GM12874 (cell line): ENCODE results near the gene DLG2.

Experiments
- CTCF ChIP-seq: IDR thresholded peaks from 2 replicates; pipeline ENCODE4 v1.5.1; 2011; ENCODE audit warnings: low read depth, mild to moderate bottlenecking, control low read depth, low read length, moderate library complexity; ENCODE audit not compliant: insufficient read depth

Gene DLG2

GRCh38 chr11:84549217-84549616, 1077.9 kb downstream of the DLG2 start:
- no peak for TF ChIP-seq CTCF

- TF ChIP-seq CTCF, result no peak
Observed at GRCh38 chr11:84544566-84544965, 1082.6 kb downstream of the DLG2 start.

GRCh38 chr11:84543367-84544159, 1083.6 kb downstream of the DLG2 start:
- no peak for TF ChIP-seq CTCF

- no peak for TF ChIP-seq CTCF
Observed at GRCh38 chr11:84541731-84542340, 1085.3 kb downstream of the DLG2 start.

GRCh38 chr11:84536456-84536855, 1090.7 kb downstream of the DLG2 start:
- TF ChIP-seq CTCF, result no peak

- no peak for TF ChIP-seq CTCF
Observed at GRCh38 chr11:84532364-84532763, 1094.8 kb downstream of the DLG2 start.

GRCh38 chr11:84526250-84526649, 1100.9 kb downstream of the DLG2 start:
- no peak for TF ChIP-seq CTCF
